ENCODE measurements around the gene TYW1.
"Not testable (repeated sequence)": the region's sequence is repeated elsewhere in the genome, so short reads cannot be mapped to it uniquely, and the experiment has no call there.

TYW1 gene

DNA sequence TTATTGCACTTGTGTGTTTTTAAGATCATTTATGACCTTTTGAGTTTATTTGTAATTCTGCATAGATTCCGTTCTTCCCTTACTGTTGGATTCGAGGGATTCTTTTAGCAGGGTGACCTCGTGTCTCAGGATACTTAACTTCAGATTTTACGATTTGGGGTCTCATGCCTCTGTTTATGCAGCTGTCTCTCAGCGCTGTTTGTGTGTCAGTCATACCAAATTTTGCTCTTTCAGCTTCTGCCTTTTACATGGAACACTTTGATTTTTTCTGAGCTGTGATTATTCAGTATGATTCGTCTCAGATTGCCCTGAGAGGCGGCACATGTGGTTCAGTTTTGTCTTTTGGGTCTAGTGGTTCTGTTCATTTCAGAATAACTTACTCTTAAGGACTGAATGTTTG is 236.9 kb downstream of the TYW1 start:
- ATAC-seq, DNase-seq, H3K27ac Mint-ChIP-seq, H3K9me3 Mint-ChIP-seq, H3K4me1 Mint-ChIP-seq, H3K4me3 Mint-ChIP-seq, H3K27me3 Mint-ChIP-seq: not testable (repeated sequence)
- H3K36me3 Mint-ChIP-seq (ENCODE audit: low read depth), result peaks cover 10% of the 10 kb centered on the region

DNA sequence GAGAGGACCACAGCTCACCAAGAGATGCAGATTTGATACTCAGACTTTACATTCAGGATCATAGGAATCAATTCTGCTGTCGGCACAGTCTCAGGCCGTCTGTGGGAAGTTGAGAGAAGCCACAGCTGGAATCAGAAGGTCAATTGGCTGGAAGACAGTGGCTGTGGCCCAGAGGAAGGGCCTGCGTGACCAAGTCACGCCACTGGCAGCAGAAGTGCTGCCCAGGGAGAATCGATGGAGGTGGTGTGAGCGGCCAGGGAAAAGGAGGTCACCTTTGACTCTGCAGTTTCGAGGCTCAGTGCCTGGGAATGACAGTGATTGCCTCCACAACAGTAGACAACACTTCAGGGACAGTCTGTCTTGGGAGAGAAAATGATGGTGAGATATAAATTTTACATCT is 239.6 kb downstream of the TYW1 start:
- not testable (repeated sequence) for H3K4me1 Mint-ChIP-seq, H3K9me3 Mint-ChIP-seq, ATAC-seq, H3K27me3 Mint-ChIP-seq, DNase-seq, H3K4me3 Mint-ChIP-seq
- Mint-ChIP-seq H3K27ac (peak overlapping the region; percentile 15), H3K36me3 (ENCODE audit: low read depth) (peaks cover 13% of the 10 kb centered on the region)

- ATAC-seq, H3K4me3 Mint-ChIP-seq: not testable (repeated sequence)
These were observed 246.2 kb downstream of the TYW1 start for GRCh38 chr7:67242871-67243270.

GRCh38 chr7:67248364-67248763 is 251.7 kb downstream of the TYW1 start:
- not testable (repeated sequence) for ATAC-seq, H3K27me3 Mint-ChIP-seq, H3K27ac Mint-ChIP-seq, DNase-seq, H3K4me1 Mint-ChIP-seq, H3K4me3 Mint-ChIP-seq
- Mint-ChIP-seq H3K9me3 (peaks cover 13% of the 10 kb centered on the region), H3K36me3 (ENCODE audit: low read depth) (peaks cover 21% of the 10 kb centered on the region)

More at GRCh38 chr7:67242871-67243270, 246.2 kb downstream of the TYW1 start:
- not testable (repeated sequence) for DNase-seq, H3K27ac Mint-ChIP-seq, H3K9me3 Mint-ChIP-seq, H3K27me3 Mint-ChIP-seq, H3K4me1 Mint-ChIP-seq
- H3K36me3 Mint-ChIP-seq (ENCODE audit: low read depth), result peaks cover 12% of the 10 kb centered on the region

GRCh38 chr7:67251986-67252558 is 255.4 kb downstream of the TYW1 start:
- H3K4me1 Mint-ChIP-seq, result peaks cover 3% of the 10 kb centered on the region
- DNase-seq (no peak), ATAC-seq (no peak)
- H3K4me3 Mint-ChIP-seq, result no peak overlapping the region
- H3K9me3 Mint-ChIP-seq, result peaks cover 14% of the 10 kb centered on the region
- H3K27ac Mint-ChIP-seq, result no peak overlapping the region
- no peaks in the 10 kb centered on the region for H3K27me3 Mint-ChIP-seq
- H3K36me3 Mint-ChIP-seq (ENCODE audit: low read depth), result peaks cover 23% of the 10 kb centered on the region

- H3K27ac Mint-ChIP-seq, H3K9me3 Mint-ChIP-seq, H3K4me3 Mint-ChIP-seq, H3K4me1 Mint-ChIP-seq, H3K27me3 Mint-ChIP-seq, DNase-seq: not testable (repeated sequence)
- peaks cover 16% of the 10 kb centered on the region for H3K36me3 Mint-ChIP-seq (ENCODE audit: low read depth)
- ATAC-seq, result peak; percentile 59
These were observed 258.4 kb downstream of the TYW1 start for GRCh38 chr7:67255076-67255475.

- not testable (repeated sequence) for DNase-seq, H3K9me3 Mint-ChIP-seq, H3K27me3 Mint-ChIP-seq, H3K4me3 Mint-ChIP-seq, H3K4me1 Mint-ChIP-seq, H3K27ac Mint-ChIP-seq, ATAC-seq
- H3K36me3 Mint-ChIP-seq (ENCODE audit: low read depth), result peaks cover 12% of the 10 kb centered on the region
These were observed 261.1 kb downstream of the TYW1 start for GRCh38 chr7:67257779-67258178.

DNA sequence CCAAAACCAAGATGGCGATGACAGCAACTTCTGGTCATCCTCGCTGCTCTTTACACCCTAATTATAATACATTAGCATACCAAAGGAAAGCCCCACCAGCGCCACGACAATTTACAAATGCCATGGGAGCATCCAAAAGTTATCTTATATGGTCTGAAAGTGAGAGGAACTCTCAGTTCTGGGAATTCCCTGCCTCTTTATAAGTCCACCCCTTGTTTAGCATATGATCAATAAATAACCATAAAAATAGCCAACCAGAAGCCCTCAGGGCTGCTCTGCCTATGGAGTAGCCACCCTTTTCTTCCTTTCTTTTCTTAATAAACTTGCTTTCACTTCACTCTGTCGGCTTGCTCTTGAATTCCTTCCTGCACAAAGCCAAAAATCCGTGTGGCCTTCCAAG is 262.7 kb downstream of the TYW1 start:
- H3K27ac Mint-ChIP-seq; ATAC-seq; H3K9me3 Mint-ChIP-seq; H3K36me3 Mint-ChIP-seq (ENCODE audit: low read depth); H3K27me3 Mint-ChIP-seq; H3K4me3 Mint-ChIP-seq; DNase-seq; H3K4me1 Mint-ChIP-seq: not testable (repeated sequence)

GRCh38 chr7:67260166-67260586 is 263.5 kb downstream of the TYW1 start:
- not testable (repeated sequence) for ATAC-seq; H3K27ac Mint-ChIP-seq; H3K4me1 Mint-ChIP-seq; H3K27me3 Mint-ChIP-seq; H3K36me3 Mint-ChIP-seq (ENCODE audit: low read depth); H3K4me3 Mint-ChIP-seq; H3K9me3 Mint-ChIP-seq; DNase-seq

GRCh38 chr7:67264000-67264399 is 267.4 kb downstream of the TYW1 start:
- not testable (repeated sequence) for H3K4me1 Mint-ChIP-seq; H3K27me3 Mint-ChIP-seq; H3K9me3 Mint-ChIP-seq; ATAC-seq; H3K4me3 Mint-ChIP-seq; H3K36me3 Mint-ChIP-seq (ENCODE audit: low read depth); H3K27ac Mint-ChIP-seq; DNase-seq

DNA sequence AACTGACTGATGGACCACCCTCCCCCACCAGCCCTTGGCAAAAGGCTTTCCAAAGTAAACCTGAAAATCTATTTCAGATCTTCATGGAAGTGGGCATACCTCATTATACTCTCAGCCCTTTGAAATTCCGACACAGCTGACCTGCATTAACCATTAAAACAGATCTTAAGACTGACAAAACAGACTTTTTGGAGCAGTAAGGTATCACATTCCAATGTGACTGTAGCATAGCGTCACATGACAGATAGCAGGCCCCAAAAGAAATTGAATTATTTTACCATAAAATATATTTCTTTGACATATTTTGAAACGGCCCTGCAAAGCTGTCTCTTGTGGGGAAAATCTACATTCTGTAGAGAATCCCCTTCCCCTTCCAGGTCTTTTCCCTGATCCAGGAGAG is 269.4 kb downstream of the TYW1 start:
- H3K36me3 Mint-ChIP-seq (ENCODE audit: low read depth); H3K9me3 Mint-ChIP-seq; H3K27me3 Mint-ChIP-seq; DNase-seq; H3K27ac Mint-ChIP-seq; H3K4me1 Mint-ChIP-seq; H3K4me3 Mint-ChIP-seq; ATAC-seq: not testable (repeated sequence)

DNA sequence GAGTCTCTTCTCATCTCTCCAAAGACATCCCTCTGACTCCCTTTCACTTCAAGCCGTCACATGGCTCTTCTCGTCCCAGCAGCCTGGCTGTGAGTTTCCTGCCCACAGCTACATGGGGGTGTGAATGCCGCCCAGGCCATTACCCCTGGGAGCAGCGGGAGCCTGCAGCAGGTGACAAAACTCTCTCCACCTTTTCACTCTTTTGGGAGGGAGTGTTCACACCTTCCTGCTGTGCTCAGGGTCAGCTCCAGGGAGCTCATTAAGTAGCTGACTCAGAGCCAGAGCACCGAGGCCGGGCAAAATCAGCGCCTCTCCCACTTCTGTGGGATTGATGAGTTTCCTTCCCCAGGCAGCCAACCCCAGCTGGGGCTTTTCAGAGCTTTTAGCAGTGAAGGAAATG is 271.3 kb downstream of the TYW1 start:
- ATAC-seq, result no peak
- Mint-ChIP-seq H3K27ac (no peak overlapping the region), H3K36me3 (ENCODE audit: low read depth) (peaks cover 6% of the 10 kb centered on the region), H3K27me3 (no peaks in the 10 kb centered on the region), H3K4me1 (no peaks in the 10 kb centered on the region), H3K9me3 (no peaks in the 10 kb centered on the region), H3K4me3 (no peak overlapping the region)
- DNase-seq, result no peak

DNA sequence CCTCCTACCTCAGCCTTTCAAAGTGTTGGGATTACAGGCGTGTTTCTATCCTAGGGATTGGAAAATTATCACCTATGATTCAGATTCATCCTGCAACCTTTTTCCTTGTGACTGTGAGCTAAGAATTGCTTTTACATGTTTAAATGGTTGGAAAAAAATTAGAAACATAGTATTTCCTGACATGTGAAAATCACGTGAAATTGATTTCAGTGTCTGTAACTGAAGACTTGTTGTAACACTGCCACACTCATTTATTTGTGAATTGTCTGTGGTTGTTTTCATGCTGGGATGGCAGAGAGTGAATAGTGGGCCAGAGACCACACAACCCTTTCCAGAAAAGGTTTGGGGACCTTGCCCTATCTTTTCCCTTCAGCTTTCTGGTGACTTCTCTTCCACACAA is 273.3 kb downstream of the TYW1 start:
- H3K27me3 Mint-ChIP-seq; H3K27ac Mint-ChIP-seq; H3K4me3 Mint-ChIP-seq; H3K36me3 Mint-ChIP-seq (ENCODE audit: low read depth); DNase-seq; H3K4me1 Mint-ChIP-seq; H3K9me3 Mint-ChIP-seq; ATAC-seq: not testable (repeated sequence)
